Stimulated activated CD8-positive, alpha-beta memory T cell treated with anti-CD3 and anti-CD28 coated beads, Interleukin-7, amount 100 ng/mL, for 4 hours (primary cell): Measurements from ENCODE around the gene KLK2.

Experiments used
- DNase-seq, 2 donors: peaks; one replicate each; pipeline ENCODE4 v3.0.0-alpha.2; 2020; ENCODE audit warnings: low read depth in 2 of 2

The KLK2 gene

DNA sequence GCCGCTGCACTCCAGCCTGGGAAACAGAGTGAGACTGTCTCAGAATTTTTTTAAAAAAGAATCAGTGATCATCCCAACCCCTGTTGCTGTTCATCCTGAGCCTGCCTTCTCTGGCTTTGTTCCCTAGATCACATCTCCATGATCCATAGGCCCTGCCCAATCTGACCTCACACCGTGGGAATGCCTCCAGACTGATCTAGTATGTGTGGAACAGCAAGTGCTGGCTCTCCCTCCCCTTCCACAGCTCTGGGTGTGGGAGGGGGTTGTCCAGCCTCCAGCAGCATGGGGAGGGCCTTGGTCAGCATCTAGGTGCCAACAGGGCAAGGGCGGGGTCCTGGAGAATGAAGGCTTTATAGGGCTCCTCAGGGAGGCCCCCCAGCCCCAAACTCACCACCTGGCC is at the start of gene KLK2:
KLK2 (plus strand) TSS at position 384 of the 400 bp plus-strand sequence. CDS start 35 bp downstream, outside the sequence.
- DNase-seq: no peak

DNA sequence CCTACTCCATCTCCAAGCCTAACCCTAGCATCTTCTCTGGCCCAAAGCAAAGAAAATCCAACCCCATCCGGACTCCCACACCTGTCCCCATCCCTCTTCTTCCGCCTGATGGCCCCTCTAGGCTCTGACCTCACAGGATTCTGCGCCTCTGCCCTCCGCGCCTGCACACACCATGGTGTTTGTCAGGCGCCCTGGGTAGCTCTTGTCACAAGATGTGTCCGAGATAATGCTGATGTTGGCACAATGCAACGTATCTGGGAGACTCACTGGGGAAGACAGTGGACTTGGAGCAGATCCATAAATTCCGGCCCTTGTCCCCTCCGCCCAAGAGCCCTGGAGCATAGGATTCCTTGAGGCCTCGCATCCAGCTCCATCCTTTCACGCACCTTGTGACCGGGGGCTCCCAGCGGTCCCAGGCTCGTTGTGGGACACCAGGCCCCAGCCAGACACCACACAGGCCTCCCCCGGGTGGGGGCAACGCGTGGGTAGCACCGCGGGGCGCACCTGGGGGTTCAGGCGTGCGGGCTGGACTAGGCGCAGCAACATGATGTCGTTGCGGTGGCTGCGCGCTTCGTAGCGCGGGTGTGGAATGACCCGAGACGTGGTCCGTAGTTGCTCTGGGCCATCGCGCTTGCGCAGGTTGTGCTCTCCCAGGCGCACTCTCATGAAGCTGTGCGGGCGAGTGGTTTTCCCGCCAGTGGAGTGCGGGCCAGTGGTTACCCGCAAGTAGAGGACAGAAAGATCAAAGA is 46.6 kb upstream of the KLK2 start:
- DNase-seq: no peak

DNA sequence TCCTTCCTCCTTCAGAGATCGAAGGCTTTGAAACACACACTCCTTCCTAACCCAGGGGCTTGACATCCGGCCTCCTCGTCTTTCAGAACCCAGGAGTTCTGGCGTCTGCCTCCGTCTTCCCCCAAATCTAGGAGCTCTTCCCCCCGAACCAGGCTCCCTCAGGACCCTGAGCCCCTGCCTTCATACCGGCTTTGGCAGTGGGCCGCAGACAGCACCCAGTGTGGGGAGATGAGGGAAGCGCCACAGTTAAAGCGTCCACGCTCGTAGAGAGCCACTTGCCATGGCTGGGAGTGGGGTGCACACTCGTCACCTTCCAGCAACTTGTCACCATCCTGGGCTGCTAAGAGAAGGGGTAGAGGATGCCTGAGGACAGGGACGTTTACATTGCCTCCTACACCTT is 45.8 kb upstream of the KLK2 start:
- DNase-seq: no peak

DNA sequence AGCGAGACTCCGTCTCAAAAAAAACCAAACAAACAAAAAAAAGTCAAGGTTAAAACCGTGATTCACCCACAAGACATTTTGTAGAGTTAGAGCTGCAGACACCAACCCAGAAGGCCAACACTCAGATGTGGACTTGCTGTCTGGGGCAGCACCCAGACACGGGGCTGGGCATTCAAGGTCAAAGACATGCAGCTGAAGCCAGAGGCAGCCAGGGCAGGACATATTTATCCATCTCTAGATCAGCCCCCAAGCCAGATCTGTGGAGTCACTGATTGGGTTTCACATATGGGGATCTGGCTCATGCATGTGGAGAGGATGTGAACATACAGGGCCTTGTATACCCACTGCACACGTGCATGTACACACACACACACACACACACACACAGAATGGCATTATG is 43.4 kb upstream of the KLK2 start:
- DNase-seq: no peak

DNA sequence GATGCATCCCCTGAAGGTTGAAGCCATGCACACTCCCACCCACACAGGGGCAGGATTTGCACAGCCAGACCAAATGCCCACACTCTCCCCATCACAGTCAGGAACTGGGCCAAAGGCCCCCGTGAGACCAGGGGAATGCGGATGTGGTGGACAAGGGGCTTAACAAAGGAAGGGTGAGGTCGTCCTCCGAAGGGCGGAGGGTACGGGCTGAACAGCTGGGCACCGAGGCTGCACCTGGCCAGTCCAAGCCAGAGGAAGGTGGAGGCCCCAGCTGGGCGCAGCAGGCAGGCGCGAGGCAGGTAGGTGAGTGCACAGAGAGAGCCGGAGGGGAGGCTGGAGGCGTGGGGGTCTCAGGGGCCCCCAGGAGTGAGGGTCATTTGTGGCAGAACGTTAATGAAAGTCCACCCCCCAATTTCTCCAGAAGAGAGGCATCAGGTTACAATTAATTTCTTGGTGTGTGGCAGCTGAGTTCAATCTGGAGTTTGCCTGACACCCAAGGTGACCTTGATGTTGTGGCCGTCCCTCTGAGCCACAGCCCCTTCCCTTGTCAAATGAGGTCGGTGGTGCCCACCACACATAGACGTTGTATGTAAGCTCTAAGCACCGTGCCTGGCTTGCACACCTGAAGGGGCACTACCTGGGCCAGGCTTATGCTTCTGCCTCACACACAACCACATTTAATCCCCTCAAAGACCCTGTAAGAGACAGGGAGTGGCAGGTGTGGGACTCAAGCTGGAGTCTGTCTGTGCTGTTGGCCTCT is 42.8 kb upstream of the KLK2 start:
- no peak for DNase-seq

DNA sequence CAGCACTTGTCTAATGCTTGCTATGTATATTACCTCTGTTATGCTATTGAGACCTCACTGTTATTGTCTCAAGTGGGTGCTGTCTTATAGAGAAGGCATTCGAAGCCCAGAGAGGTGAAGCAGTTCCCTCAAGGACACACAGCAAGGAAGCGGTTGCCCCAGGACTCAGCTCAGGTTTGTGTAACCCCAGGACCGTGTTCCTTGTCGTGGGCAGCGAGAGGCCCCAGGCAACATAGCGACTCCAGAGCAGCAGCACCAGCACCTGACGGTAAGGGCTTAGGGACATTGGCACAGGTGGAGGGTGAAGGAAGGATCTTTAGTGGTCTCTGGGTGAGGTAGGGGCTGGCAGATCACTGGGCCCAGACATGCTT is 42.2 kb upstream of the KLK2 start:
- no peak for DNase-seq

DNA sequence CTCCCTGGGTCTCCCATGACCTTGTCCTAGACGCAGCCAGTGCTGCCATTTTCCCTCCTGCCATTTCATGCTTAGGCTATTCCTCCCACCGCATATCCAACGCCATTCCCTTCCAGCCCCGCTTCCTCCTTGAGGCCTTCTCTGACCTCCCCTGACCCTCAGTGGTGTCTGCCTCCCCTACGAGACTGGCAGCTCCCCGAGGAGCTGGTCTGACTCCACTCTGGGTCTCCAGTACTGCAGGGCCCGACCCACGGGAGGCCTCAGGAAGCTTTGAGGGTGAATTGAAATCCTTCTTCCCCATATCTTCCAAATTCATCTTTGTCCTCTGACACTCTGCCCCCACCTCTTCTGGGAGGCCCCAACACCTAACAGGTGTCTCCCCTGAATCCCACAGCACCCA is 40.6 kb upstream of the KLK2 start:
- no peak for DNase-seq

DNA sequence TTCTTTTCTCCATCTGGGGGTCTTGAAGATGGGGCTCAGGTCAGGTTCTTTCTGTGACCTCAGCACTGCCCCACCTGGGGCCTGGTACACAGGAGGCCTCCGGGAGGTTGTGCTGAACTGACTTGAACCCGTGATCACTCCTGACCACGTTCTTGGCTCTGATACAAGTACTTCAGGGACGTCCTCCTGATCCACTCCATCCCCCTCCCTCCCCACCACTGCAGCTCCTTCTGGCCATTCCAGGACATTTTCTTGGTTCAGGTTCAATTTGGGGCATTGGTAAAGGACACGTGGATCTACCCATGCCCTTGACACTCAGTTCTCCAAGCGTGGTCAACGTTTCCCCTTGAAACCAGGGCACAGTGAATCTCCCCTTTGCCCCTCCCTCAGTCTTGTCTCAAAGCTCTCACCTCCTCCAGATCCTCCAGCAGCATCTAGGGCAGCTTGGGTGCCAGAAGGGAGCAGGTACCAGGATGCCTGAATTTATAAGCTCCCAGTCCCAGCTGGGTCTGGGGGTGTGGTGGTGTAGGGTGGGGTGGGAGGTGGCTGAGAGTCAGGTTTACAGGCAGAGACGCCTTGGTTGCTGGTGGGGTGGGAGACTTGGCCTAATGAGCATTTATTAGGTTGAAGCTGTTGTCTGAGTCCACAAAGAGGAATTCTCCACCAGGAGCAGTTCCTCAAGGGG is 40.0 kb upstream of the KLK2 start, which contains the start of gene KLK15:
KLK15 (minus strand) TSS at position 458 of the 685 bp plus-strand sequence. CDS start 2,082 bp downstream, outside the sequence.
- no peak for DNase-seq

DNA sequence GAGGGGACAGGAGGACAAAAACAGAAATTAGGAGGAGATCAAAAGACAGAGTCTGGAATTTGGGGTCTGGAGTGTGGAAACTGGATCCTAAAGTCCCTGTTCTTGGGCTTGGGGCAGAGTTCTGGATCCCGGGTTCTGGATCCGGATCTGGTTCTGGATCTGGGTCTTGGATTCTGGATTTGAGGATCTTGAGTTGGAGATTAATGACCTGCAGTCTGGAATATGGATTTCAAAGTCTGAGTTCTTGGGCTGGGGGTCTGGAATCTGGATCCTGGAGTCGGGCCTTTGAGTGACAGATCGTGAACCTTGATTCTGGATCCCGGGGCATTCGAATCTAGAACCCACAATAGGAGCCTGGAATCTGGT is 39.5 kb upstream of the KLK2 start:
- no peak for DNase-seq

DNA sequence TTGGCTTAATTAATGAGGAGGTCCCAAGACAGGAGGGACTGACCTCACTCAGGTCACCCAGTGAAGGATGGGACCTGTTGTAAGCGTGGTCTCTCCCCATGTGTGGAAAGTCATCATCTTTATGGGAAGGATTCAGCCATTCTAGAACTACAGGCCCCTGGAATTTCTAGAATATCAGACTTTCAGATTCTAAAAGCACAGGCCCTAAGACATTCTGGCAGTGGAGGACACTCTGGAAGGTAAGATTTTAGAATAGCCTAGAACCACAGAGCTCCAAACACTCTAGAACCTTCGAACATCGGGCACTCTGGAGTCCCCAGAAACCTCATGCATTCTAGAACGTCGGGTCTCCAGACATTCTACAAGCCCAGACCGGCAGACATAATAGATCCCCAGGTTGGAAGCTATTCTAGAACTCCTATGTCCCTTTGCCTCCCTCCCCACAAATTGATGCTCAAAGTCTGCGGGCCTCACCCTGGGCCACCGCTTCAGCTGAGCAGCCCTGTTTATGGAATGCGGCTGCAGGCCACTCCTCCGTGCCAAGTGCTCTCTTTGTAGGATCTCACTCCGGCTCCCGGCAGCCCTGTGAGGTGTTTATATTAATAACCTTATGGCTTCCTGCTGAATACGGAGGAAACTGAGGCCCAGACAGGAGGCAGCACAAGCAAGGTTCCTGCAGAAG is 38.0 kb upstream of the KLK2 start:
- no peak for DNase-seq

DNA sequence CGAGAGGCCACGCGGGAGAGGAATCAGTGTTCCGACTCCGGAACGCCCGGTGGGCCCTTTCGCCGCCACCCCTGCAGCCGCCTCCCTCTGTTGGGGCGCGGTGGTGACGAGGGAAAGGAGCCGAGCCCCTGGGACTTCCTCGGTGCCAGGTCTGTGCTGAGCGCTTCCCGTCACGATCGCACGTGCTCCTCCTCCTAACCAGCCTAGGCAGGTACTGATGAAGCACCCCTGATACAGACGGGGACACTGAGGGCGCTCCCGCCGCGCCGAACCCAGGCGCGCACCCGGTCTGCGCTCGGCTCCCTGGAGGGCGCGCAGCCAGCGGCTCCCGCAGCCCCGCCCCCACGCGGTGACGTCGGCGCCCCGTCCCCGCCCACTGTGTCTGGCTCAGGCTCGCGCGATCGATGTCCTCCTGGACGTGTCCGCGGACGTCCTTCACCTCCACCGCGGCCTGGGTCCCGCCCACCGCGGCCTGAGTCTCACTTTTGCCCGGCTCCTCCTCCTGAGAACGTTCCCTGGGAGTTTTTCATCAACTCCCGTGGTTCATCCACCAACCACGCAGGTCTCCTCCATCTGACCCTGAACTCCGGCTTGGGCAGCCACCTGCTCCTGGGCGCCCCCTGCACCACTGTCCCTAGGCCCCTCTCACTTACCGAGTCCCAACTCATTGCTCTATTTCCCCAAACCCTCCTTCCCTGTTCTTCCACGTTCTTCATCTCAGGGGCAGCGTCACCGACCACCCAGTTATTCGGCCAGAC is 37.3 kb upstream of the KLK2 start:
- DNase-seq: peak; percentile 23 to 49

DNA sequence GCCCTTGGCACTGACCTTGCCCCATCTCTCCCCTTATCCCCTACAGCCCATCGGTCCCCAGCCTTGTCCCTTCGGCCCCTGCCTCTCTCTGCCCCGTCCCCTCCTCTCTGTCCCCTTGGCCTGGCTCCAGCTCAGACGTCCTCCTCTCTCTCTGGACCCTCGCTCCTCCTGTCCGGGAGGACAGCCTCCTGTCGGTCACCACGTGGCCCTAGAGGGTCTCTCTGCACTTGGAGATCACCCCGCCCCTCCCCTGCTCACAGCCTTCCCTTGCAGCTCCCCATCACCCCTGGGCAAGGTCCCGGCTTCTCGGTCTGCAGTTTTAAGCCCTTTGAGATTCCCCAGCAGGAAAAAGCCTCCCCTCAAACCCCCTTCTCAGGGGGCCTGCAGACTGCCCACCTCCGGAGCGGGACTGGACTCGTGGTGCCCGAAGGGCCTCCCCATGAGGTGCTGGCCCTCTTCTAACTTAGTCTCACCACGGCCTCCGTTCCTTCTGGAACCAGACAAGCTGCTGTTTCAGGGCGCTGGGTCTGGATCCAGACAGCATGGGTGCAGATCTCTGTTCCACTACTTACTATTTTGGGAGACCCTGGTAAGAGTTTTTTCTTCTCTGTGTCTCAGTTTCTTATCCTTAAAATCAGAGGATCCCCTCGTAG is 36.6 kb upstream of the KLK2 start:
- no peak for DNase-seq

DNA sequence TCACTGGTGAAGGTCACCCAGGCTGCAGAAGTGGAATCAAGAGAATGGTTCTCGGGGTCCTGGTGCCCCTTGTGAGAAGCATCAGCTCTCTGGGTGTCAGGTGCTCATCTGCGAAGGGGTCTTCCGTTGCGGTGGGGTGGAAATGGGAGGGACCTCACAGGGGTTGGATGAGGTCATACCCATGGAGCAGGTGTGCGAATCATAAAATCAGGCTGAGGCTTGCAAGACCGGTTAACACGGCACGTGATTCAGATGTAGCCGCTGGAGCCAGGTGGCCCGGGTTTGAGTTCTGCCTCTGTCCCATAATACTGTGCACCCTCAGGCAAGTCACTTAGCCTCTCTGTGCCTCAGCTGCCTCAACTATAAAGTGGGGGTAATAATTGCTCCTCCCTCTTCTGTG is 35.9 kb upstream of the KLK2 start:
- DNase-seq: no peak

DNA sequence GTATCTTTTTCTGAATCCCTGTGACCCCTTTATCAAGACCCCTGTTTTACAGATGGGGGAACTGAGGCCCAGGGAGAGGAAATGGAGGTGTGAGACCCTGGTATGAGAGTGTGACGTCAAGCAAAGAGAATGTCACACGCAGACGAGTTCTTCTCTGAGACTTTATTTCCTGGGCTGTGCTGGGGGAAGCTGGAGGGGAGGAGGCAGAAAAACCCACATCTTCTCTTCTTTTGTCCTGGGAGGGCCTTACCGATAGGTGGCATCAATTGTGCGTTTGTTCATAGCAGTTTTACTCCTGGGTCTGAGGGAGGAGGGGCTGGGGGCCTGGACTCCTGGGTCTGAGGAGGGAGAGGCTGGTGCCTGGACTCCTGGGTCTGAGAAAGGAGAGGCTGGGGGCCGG is 35.0 kb upstream of the KLK2 start:
- no peak for DNase-seq

DNA sequence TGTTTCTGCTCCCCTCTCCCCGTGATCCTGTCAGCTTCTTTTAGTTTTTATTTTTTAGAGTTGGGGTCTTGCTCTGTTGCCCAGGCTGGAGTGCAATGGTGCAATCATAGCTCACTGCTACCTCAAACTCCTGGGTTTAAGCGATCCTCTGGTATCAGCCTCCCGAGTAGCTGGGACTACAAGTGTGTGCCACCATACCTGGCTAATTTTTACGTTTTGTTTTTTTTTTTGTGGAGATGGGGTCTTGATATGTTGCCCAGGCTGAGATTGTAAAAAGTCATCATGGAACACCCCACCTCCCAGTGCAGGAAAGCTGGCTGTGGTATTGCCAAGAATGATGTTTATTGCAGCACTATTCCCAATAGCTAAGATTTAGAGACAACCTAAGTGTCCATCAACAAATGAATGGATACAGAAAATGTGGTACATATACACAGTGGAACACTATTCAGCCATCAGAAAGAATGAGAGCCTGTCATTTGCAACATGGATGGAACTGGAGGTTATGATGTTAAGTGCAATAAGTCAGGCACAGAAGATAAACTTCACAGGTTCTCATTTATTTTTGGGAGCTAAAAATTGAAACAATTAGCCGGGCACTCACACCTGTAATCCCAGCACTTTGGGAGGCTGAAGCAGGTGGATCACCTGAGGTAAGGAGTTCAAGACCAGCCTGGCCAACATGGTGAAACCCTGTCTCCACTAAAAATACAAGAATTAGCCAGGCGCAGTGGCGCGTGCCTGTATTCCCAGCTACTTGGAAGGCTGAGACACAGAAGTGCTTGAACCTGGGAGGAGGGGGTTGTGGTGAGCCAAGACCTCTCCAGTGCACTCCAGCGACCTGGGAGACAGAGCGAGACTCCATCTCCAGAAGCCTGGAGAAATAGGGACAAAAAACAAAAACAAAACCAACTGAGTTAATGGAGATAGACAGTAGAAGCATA is 33.3 kb upstream of the KLK2 start:
- no peak for DNase-seq

DNA sequence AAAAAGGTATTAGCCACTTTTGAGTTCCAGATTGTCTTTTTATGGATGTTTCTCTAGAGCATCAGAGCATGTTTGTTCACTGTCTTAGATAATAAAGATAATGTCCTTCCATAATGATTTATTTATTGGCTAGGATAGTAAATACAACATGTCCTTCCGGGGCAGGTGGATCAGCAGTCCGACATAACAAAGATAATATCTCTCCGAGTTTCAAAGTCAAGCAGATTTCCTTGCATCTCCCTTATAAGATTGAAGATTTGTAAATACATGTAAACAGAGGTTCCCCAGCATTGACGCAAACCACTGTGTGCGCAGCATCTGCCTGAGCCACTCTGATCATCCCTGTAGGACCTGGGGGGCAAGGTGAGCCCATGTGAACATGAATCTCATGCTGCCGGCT is 31.1 kb upstream of the KLK2 start:
- DNase-seq: no peak

DNA sequence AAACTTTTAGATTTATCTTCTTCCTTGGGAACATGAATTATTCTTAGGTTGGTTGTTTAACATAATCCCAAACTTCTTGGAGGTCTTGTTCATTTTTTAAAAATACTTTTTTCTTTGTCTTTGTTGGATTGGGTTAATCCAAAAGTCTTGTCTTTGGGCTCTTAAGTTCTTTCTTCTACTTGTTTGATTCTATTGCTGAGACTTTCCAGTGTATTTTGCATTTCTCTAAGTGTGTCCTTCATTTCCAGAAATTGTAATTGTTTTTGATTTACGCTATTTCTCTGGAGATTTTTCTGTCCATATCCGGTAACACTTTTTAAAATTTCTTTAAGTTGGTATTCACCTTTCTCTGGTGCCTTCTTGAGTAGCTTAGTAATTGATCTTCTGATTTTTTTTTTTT is 30.0 kb upstream of the KLK2 start:
- DNase-seq: no peak

DNA sequence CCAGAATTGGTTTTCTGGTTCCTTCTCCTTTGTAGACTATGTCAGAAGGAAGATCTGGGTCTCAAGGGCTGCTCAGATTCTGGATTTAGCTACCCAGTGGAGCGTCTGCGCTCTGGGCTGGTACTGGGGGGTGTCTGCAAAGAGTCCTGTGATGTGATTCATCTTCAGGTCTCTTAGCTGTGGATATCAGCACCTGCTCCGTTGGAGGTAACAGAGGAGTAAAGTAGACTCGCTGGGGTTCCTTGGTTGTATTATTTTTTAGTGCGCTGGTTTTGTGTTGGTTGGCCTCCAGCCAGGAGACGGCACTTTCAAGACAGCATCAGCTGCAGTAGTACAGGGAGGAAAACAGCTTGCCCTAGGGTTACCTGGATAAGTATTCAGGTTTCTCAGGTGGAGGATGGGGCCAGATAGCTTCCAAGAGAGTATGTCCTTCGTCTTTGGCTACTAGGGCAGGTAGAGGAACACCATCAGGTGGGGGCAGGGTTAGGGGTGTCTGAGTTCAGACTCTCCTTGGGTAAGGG is 29.5 kb upstream of the KLK2 start:
- no peak for DNase-seq

DNA sequence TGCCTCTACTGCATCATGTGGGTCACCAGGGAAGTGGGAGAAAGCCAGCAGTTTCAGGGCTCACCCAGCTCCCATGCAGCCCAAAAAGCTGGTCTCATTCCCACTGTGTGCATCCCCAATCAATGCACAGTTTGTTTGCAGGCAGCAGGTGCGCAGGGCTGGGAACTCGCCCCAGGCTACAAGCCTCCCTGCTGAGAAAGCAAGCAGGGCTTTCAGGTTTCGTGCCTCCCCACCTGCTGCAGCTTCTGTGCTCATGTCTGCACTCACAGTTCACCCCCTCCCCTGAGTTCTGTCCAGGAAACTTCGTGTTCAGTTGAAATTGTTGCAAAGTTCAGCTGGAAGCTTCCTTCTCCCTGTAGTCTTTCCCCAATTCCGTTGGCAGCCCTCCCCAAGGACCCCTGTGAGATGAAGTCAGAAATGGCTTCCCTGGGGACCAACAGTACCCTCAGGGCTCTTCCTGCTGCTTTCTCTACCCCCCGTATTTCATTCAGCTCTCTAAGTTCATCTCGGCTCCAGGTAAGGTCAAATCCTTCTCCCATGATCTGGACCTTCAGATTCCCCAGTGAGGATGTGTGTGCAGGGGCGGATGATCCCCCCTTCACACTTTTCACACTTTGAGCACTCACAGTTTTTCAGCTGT is 28.8 kb upstream of the KLK2 start:
- DNase-seq: no peak
